HepG2 (cell line): ENCODE results near the gene TFRC. TPM values are rescaled to one million over a fixed set of nuclear protein-coding genes. Genes with fewer than 3 reads are reported as not detected.

ENCODE experiments used
- CENPX ChIP-seq: sonication (generic); formaldehyde crosslinking; IDR thresholded peaks from 2 replicates; pipeline ENCODE4 v1.9.0; 2021; ENCODE audit warnings: mild to moderate bottlenecking, missing genetic modification reagents, moderate library complexity
- FOXO1 ChIP-seq: sonication (generic); formaldehyde crosslinking; IDR thresholded peaks from 2 replicates; pipeline ENCODE4 v1.4.0; 2020; ENCODE audit warnings: missing genetic modification reagents
- GFI1 ChIP-seq: sonication (generic); formaldehyde crosslinking; IDR thresholded peaks from 2 replicates; pipeline ENCODE4 v1.5.0; 2020; ENCODE audit warnings: missing genetic modification reagents, mild to moderate bottlenecking, borderline replicate concordance
- IRX3 ChIP-seq: sonication (generic); formaldehyde crosslinking; IDR thresholded peaks from 2 replicates; pipeline ENCODE4 v1.8.1; 2023; ENCODE audit warnings: mild to moderate bottlenecking, low read depth, missing genetic modification reagents, borderline replicate concordance
- KLF11 ChIP-seq: IDR thresholded peaks from 2 replicates; pipeline ENCODE4 v1.6.1; 2016; ENCODE audit warnings: missing compliant biosample characterization
- MAFG ChIP-seq: sonication (generic); formaldehyde crosslinking; IDR thresholded peaks from 2 replicates; pipeline ENCODE4 v1.5.1; 2020; ENCODE audit warnings: mild to moderate bottlenecking, missing genetic modification reagents
- PAF1 ChIP-seq: IDR thresholded peaks from 2 replicates; pipeline ENCODE4 v1.6.1; 2016; ENCODE audit warnings: missing genetic modification reagents, missing compliant biosample characterization
- SMYD3 ChIP-seq: sonication (generic); formaldehyde crosslinking; IDR thresholded peaks from 2 replicates; pipeline ENCODE4 v1.8.1; 2023; ENCODE audit warnings: mild to moderate bottlenecking, missing genetic modification reagents
- TBX2 ChIP-seq: sonication (generic); formaldehyde crosslinking; IDR thresholded peaks from 2 replicates; pipeline ENCODE4 v1.5.0; 2020; ENCODE audit warnings: missing genetic modification reagents, mild to moderate bottlenecking, borderline replicate concordance
- THYN1 ChIP-seq: sonication (generic); formaldehyde crosslinking; IDR thresholded peaks from 2 replicates; pipeline ENCODE4 v1.8.1; 2023; ENCODE audit warnings: low read depth, mild to moderate bottlenecking, moderate library complexity, missing genetic modification reagents, borderline replicate concordance
- ZC3H13 ChIP-seq: sonication (generic); formaldehyde crosslinking; IDR thresholded peaks from 2 replicates; pipeline ENCODE4 v1.8.1; 2023; ENCODE audit warnings: mild to moderate bottlenecking, missing genetic modification reagents, moderate library complexity
- ZNF234 ChIP-seq: sonication (generic); formaldehyde crosslinking; conservative IDR thresholded peaks from 2 replicates; pipeline ENCODE4 v1.5.1; 2020; ENCODE audit warnings: mild to moderate bottlenecking, missing genetic modification reagents
- ZNF589 ChIP-seq: sonication (generic); formaldehyde crosslinking; conservative IDR thresholded peaks from 2 replicates; pipeline ENCODE4 v1.8.0; 2022; ENCODE audit warnings: mild to moderate bottlenecking, moderate library complexity, missing genetic modification reagents
- ZNF598 ChIP-seq: sonication (generic); formaldehyde crosslinking; IDR thresholded peaks from 2 replicates; pipeline ENCODE4 v1.5.1; 2020; ENCODE audit warnings: mild to moderate bottlenecking, missing genetic modification reagents, borderline replicate concordance
- polyA plus RNA-seq, 8 experiments: library from polyadenylated mRNA; depleted of rRNA in 3 of 8; stranded (reverse) in 7 of 8; unstranded in 1 of 8; fragments of >200 nt; fragmentation: Illumina TruSeq in 4 of 8; extraction: Trizol in 4 of 8; gene quantifications; 2 replicates each; pipeline versions ENCODE4 v1.2.1 to v1.2.3, GENCODE V29; 2011 to 2016; ENCODE audit warnings: low read depth in 4 of 8, missing spikeins in 1 of 8, mixed read lengths in 1 of 8; ENCODE audit not compliant: insufficient read depth in 1 of 8
- total RNA-seq, 5 experiments: library from RNA; depleted of rRNA; stranded (reverse); fragments of >200 nt; fragmentation: Illumina TruSeq; extraction: Trizol; gene quantifications; 2 replicates each; pipeline ENCODE4 v1.2.3, GENCODE V29; 2016; ENCODE audit warnings: low read depth in 1 of 5
- TF ChIP-seq, protein P1 (sequence below): sonication (generic); formaldehyde crosslinking; IDR thresholded peaks from 2 replicates; pipeline ENCODE4 v1.4.0; 2020; ENCODE audit warnings: mild to moderate bottlenecking, missing genetic modification reagents
- TF ChIP-seq, protein P2 (sequence below): sonication (generic); formaldehyde crosslinking; IDR thresholded peaks from 2 replicates; pipeline ENCODE4 v1.8.0; 2022; ENCODE audit warnings: mild to moderate bottlenecking, missing genetic modification reagents, moderate library complexity
- TF ChIP-seq, protein P3 (sequence below): sonication (generic); formaldehyde crosslinking; IDR thresholded peaks from 2 replicates; pipeline ENCODE4 v1.9.0; 2021; ENCODE audit warnings: mild to moderate bottlenecking, missing genetic modification reagents
- TF ChIP-seq, protein P4 (sequence below): sonication (generic); formaldehyde crosslinking; IDR thresholded peaks from 2 replicates; pipeline ENCODE4 v1.8.1; 2023; ENCODE audit warnings: mild to moderate bottlenecking, moderate library complexity, missing genetic modification reagents

The TFRC gene
- total and polyA plus RNA-seq, 2 of the 13 experiments (the other 11 are each of a cell fraction or from before 2014, with no cell fraction given), result 188 to 274 TPM

DNA sequence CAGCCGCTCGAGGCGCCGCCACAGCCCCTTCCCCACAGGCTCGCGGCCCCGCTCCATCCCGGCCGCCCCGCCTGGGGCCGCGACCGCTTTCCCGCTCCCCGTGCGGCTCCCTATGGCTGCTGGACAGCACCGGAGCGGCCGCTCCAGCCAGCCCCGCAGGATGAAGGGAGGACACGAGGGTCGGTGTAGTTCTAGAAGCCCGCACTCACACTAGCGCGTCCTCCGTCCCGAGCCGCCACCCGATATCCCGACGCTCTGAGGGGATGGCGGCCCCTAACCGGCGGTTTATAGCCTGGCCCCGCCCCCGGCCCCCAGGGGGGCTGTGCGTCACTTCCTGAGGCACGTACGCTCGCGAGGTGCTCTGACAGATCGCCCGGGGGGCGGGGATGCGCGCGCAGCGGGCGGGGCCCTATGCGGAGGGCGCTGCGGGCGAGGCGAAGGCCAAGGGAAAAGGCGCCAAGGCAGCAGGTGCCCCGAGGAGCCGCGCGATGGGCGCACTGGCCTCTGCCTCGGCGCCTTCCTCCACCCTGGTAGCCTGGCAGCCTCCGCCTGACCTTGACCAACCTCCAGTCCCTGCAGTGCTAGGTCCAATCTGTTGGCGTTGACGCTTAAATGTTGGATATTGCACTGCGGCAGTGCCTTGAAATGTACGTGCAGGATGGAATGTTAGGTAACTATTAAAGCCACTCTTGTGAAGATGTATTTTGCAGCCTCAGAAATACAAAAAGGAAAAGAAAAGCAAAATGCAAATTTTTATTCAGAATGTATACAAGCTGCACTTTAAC, at the start of gene TFRC (continued):
- TF ChIP-seq CENPX (CRISPR knock-in tag), result no peak
- TF ChIP-seq, protein P1, sequence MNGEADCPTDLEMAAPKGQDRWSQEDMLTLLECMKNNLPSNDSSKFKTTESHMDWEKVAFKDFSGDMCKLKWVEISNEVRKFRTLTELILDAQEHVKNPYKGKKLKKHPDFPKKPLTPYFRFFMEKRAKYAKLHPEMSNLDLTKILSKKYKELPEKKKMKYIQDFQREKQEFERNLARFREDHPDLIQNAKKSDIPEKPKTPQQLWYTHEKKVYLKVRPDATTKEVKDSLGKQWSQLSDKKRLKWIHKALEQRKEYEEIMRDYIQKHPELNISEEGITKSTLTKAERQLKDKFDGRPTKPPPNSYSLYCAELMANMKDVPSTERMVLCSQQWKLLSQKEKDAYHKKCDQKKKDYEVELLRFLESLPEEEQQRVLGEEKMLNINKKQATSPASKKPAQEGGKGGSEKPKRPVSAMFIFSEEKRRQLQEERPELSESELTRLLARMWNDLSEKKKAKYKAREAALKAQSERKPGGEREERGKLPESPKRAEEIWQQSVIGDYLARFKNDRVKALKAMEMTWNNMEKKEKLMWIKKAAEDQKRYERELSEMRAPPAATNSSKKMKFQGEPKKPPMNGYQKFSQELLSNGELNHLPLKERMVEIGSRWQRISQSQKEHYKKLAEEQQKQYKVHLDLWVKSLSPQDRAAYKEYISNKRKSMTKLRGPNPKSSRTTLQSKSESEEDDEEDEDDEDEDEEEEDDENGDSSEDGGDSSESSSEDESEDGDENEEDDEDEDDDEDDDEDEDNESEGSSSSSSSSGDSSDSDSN (CRISPR knock-in tag), result peak; percentile 93
- TF ChIP-seq ZC3H13, result 0 out of 2 replicates have a peak, but pooled peaks have one; percentile 59
- TF ChIP-seq, protein P2, sequence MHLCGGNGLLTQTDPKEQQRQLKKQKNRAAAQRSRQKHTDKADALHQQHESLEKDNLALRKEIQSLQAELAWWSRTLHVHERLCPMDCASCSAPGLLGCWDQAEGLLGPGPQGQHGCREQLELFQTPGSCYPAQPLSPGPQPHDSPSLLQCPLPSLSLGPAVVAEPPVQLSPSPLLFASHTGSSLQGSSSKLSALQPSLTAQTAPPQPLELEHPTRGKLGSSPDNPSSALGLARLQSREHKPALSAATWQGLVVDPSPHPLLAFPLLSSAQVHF (CRISPR knock-in tag), result 0 out of 2 replicates have a peak, but pooled peaks have one; percentile 62
- 0 out of 2 replicates have a peak, but pooled peaks have one; percentile 56 for TF ChIP-seq IRX3 (CRISPR knock-in tag)
- TF ChIP-seq ZNF589, result peak; percentile 81
- 0 out of 2 replicates have a peak, but pooled peaks have one; percentile 68 for TF ChIP-seq ZNF598 (CRISPR knock-in tag)
- TF ChIP-seq, protein P3, sequence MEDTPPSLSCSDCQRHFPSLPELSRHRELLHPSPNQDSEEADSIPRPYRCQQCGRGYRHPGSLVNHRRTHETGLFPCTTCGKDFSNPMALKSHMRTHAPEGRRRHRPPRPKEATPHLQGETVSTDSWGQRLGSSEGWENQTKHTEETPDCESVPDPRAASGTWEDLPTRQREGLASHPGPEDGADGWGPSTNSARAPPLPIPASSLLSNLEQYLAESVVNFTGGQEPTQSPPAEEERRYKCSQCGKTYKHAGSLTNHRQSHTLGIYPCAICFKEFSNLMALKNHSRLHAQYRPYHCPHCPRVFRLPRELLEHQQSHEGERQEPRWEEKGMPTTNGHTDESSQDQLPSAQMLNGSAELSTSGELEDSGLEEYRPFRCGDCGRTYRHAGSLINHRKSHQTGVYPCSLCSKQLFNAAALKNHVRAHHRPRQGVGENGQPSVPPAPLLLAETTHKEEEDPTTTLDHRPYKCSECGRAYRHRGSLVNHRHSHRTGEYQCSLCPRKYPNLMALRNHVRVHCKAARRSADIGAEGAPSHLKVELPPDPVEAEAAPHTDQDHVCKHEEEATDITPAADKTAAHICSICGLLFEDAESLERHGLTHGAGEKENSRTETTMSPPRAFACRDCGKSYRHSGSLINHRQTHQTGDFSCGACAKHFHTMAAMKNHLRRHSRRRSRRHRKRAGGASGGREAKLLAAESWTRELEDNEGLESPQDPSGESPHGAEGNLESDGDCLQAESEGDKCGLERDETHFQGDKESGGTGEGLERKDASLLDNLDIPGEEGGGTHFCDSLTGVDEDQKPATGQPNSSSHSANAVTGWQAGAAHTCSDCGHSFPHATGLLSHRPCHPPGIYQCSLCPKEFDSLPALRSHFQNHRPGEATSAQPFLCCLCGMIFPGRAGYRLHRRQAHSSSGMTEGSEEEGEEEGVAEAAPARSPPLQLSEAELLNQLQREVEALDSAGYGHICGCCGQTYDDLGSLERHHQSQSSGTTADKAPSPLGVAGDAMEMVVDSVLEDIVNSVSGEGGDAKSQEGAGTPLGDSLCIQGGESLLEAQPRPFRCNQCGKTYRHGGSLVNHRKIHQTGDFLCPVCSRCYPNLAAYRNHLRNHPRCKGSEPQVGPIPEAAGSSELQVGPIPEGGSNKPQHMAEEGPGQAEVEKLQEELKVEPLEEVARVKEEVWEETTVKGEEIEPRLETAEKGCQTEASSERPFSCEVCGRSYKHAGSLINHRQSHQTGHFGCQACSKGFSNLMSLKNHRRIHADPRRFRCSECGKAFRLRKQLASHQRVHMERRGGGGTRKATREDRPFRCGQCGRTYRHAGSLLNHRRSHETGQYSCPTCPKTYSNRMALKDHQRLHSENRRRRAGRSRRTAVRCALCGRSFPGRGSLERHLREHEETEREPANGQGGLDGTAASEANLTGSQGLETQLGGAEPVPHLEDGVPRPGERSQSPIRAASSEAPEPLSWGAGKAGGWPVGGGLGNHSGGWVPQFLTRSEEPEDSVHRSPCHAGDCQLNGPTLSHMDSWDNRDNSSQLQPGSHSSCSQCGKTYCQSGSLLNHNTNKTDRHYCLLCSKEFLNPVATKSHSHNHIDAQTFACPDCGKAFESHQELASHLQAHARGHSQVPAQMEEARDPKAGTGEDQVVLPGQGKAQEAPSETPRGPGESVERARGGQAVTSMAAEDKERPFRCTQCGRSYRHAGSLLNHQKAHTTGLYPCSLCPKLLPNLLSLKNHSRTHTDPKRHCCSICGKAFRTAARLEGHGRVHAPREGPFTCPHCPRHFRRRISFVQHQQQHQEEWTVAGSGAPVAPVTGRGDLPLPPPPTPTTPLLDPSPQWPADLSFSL (CRISPR knock-in tag), result peak; percentile 33; the same call in 1 of the 2 replicates
- TF ChIP-seq MAFG (CRISPR knock-in tag), result no peak
- TF ChIP-seq SMYD3 (CRISPR knock-in tag), result peak; percentile 68; the same call in 1 of the 2 replicates
- no peak; the same call in none of the 2 replicates for TF ChIP-seq GFI1 (CRISPR knock-in tag)
- TF ChIP-seq THYN1 (CRISPR knock-in tag), result no peak
- peak; percentile 68; the same call in 1 of the 2 replicates for TF ChIP-seq ZNF234 (CRISPR knock-in tag)
- TF ChIP-seq KLF11 (CRISPR knock-in tag), result peak; percentile 82; the same call in 1 of the 2 replicates
- TF ChIP-seq FOXO1 (CRISPR knock-in tag), result peak; percentile 50
- TF ChIP-seq, protein P4, sequence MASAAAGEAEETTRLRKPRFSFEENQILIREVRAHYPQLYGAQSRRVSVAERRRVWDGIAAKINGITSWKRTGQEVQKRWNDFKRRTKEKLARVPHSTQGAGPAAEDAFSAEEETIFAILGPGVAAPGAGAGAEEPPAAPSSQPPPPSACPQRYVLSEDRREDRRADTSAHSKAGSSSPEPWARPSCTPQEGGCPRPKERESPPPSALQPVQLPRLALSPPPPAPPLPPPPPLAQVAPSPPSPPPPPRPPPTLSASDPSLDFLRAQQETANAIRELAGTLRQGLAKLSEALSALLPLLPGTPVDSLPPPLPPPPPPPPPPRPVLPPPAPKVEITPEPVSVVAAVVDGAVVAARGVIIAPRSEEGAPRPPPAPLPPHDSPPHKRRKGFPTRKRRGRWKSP (CRISPR knock-in tag), result peak; percentile 90
- TF ChIP-seq TBX2 (CRISPR knock-in tag), result peak; percentile 92
- TF ChIP-seq PAF1, result no peak
